ENCODE measurements around the gene DEPDC4. TPM values are rescaled to one million over a fixed set of nuclear protein-coding genes. Genes with fewer than 3 reads are reported as not detected.

DEPDC4 gene
- total and polyA plus RNA-seq, 2 donors (not counting 1 experiment from before 2014, with no cell fraction given) = 1.2 to 1.9 TPM

GRCh38 chr12:100248886-100249285 is 18.0 kb downstream of the DEPDC4 start:
- Histone ChIP-seq H3K36me3 (ENCODE audit: control insufficient read depth, insufficient read depth, low read length) (no peaks in the 10 kb centered on the region), H2AFZ (ENCODE audit: low read length) (no peak overlapping the region), H3K27me3 (ENCODE audit: control insufficient read depth, insufficient read depth, low read length) (no peaks in the 10 kb centered on the region), H3K4me2 (ENCODE audit: extremely low read depth, insufficient read depth, low read length) (no peak overlapping the region), H3K27ac (ENCODE audit: insufficient read depth, low read length) (no peak overlapping the region), H3K4me1 (ENCODE audit: control insufficient read depth, extremely low read depth, insufficient read depth, low read length) (no peaks in the 10 kb centered on the region), H4K20me1 (ENCODE audit: control insufficient read depth, extremely low read depth, insufficient read depth, low read length) (no peaks in the 10 kb centered on the region), H3K9me3 (ENCODE audit: control insufficient read depth, insufficient read depth, low read depth, low read length) (no peaks in the 10 kb centered on the region), H3K79me2 (ENCODE audit: control insufficient read depth, insufficient read depth, low read length) (no peaks in the 10 kb centered on the region), H3K4me3 (replicated peaks in 1 of 4; ENCODE audit: control extremely low read depth in 1 of 4, insufficient read depth in 1 of 4, low read depth in 3 of 4, low read length in 4 of 4) (no peak overlapping the region), H3K9ac (ENCODE audit: insufficient read depth, low read length) (no peak overlapping the region)
- TF ChIP-seq CTCF (conservative IDR thresholded peaks at IDR 0.05 in 1 of 2, IDR thresholded peaks at IDR 0.05 in 1 of 2; ENCODE audit: low read depth in 1 of 2, low read length in 2 of 2) = no peak
- TF ChIP-seq EZH2 (IDR thresholded peaks at IDR 0.05; ENCODE audit: low read length, missing control alignments) = no peak
- peak in 1 of 2 donors; percentile 48 for DNase-seq (ENCODE audit: low read depth in 2 of 2)

DNA sequence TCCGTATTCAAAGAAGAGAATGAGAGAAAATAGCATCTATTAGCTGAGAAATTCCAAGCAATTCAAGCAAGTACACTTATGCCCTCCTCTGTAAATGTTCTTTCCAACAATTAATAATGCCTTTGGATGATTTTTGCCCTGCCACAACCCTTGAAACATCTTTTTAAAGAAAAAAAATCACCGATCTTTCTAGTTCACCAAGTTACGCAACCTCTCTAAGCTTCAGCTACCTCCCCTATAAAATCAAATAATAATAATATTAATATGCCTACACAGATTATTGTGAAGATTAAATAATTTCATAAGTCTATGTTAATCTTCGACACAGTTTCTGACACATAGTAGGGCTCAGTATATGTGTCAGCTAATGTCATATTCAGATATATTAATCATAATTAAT is 19.1 kb downstream of the DEPDC4 start:
- H3K4me3 ChIP-seq (replicated peaks in 1 of 4; ENCODE audit: control extremely low read depth in 1 of 4, insufficient read depth in 1 of 4, low read depth in 3 of 4, low read length in 4 of 4) = no peak overlapping the region
- no peaks in the 10 kb centered on the region for H3K9me3 ChIP-seq (ENCODE audit: control insufficient read depth, insufficient read depth, low read depth, low read length)
- no peaks in the 10 kb centered on the region for H4K20me1 ChIP-seq (ENCODE audit: control insufficient read depth, extremely low read depth, insufficient read depth, low read length)
- H3K4me2 ChIP-seq (ENCODE audit: extremely low read depth, insufficient read depth, low read length) = no peak overlapping the region
- H3K4me1 ChIP-seq (ENCODE audit: control insufficient read depth, extremely low read depth, insufficient read depth, low read length) = no peaks in the 10 kb centered on the region
- no peak overlapping the region for H3K9ac ChIP-seq (ENCODE audit: insufficient read depth, low read length)
- no peak overlapping the region for H2AFZ ChIP-seq (ENCODE audit: low read length)
- no peak overlapping the region for H3K27ac ChIP-seq (ENCODE audit: insufficient read depth, low read length)
- no peaks in the 10 kb centered on the region for H3K27me3 ChIP-seq (ENCODE audit: control insufficient read depth, insufficient read depth, low read length)
- no peaks in the 10 kb centered on the region for H3K79me2 ChIP-seq (ENCODE audit: control insufficient read depth, insufficient read depth, low read length)
- no peak for TF ChIP-seq CTCF (conservative IDR thresholded peaks at IDR 0.05 in 1 of 2, IDR thresholded peaks at IDR 0.05 in 1 of 2; ENCODE audit: low read depth in 1 of 2, low read length in 2 of 2)
- TF ChIP-seq EZH2 (IDR thresholded peaks at IDR 0.05; ENCODE audit: low read length, missing control alignments) = no peak
- DNase-seq (ENCODE audit: low read depth in 2 of 2) = no peak
- no peaks in the 10 kb centered on the region for H3K36me3 ChIP-seq (ENCODE audit: control insufficient read depth, insufficient read depth, low read length)

GRCh38 chr12:100243137-100243536 is 23.7 kb downstream of the DEPDC4 start:
- Histone ChIP-seq H3K79me2 (ENCODE audit: control insufficient read depth, insufficient read depth, low read length) (no peaks in the 10 kb centered on the region), H3K27me3 (ENCODE audit: control insufficient read depth, insufficient read depth, low read length) (no peaks in the 10 kb centered on the region), H3K9me3 (ENCODE audit: control insufficient read depth, insufficient read depth, low read depth, low read length) (no peaks in the 10 kb centered on the region), H3K4me3 (replicated peaks in 1 of 4; ENCODE audit: control extremely low read depth in 1 of 4, insufficient read depth in 1 of 4, low read depth in 3 of 4, low read length in 4 of 4) (no peak overlapping the region), H3K4me2 (ENCODE audit: extremely low read depth, insufficient read depth, low read length) (no peak overlapping the region), H3K27ac (ENCODE audit: insufficient read depth, low read length) (no peak overlapping the region), H3K9ac (ENCODE audit: insufficient read depth, low read length) (no peak overlapping the region), H3K36me3 (ENCODE audit: control insufficient read depth, insufficient read depth, low read length) (no peaks in the 10 kb centered on the region), H4K20me1 (ENCODE audit: control insufficient read depth, extremely low read depth, insufficient read depth, low read length) (no peaks in the 10 kb centered on the region), H2AFZ (ENCODE audit: low read length) (no peak overlapping the region), H3K4me1 (ENCODE audit: control insufficient read depth, extremely low read depth, insufficient read depth, low read length) (no peaks in the 10 kb centered on the region)
- TF ChIP-seq EZH2 (IDR thresholded peaks at IDR 0.05; ENCODE audit: low read length, missing control alignments) (no peak), CTCF (conservative IDR thresholded peaks at IDR 0.05 in 1 of 2, IDR thresholded peaks at IDR 0.05 in 1 of 2; ENCODE audit: low read depth in 1 of 2, low read length in 2 of 2) (no peak)
- DNase-seq (ENCODE audit: low read depth in 2 of 2) = no peak

Data from fibroblast of lung (primary cell).